Measurements from ENCODE around the gene IMMP2L. TPM values are rescaled to one million over a fixed set of nuclear protein-coding genes. Genes with fewer than 3 reads are reported as not detected.

Gene IMMP2L
- total and polyA plus RNA-seq, 2 donors (not counting 3 experiments of a cell fraction or from before 2014, with no cell fraction given) = 9.9 to 11.8 TPM

DNA sequence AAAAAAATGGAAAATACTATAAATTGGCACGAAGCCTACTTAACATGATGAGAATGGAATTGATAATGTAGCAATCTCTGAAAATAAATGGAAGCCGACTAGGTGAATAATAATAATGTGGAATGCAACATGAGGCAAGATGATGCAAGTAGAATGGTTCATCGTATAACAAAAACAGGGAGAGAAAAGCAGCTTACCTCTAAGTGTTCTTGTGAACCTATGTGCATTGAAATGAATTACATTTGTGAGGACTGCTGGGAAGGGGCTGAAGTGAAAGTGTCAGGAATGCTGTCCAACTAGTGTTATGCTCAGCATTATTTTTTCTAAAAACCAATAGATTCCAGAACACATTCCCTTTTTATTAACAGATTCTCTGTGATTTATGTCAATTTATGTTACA, 912.0 kb downstream of the IMMP2L start:
- Histone ChIP-seq H2AFZ (ENCODE audit: low read depth, low read length) (no peak overlapping the region), H3K27me3 (ENCODE audit: control insufficient read depth in 2 of 2, insufficient read depth in 2 of 2, low read length in 2 of 2) (no peaks in the 10 kb centered on the region), H3K9me3 (replicated peaks; ENCODE audit: control insufficient read depth, insufficient read depth, low read length) (no peaks in the 10 kb centered on the region), H4K20me1 (replicated peaks; ENCODE audit: control insufficient read depth, extremely low read depth, insufficient read depth, low read length) (no peaks in the 10 kb centered on the region), H3K4me2 (ENCODE audit: insufficient read depth, low read length) (no peak overlapping the region), H3K4me3 (replicated peaks in 1 of 3; ENCODE audit: insufficient read depth in 1 of 3, low read depth in 1 of 3, low read length in 3 of 3) (no peak overlapping the region), H3K27ac (ENCODE audit: insufficient read depth, low read depth, low read length) (no peak overlapping the region), H3K4me1 (ENCODE audit: control insufficient read depth, extremely low read depth, insufficient read depth, low read length) (no peaks in the 10 kb centered on the region), H3K36me3 (ENCODE audit: control insufficient read depth in 2 of 2, extremely low read depth in 1 of 2, insufficient read depth in 2 of 2, low read length in 2 of 2) (no peaks in the 10 kb centered on the region), H3K9ac (replicated peaks; ENCODE audit: extremely low read depth, insufficient read depth, low read length) (no peak overlapping the region), H3K79me2 (ENCODE audit: control insufficient read depth, insufficient read depth, low read length) (no peaks in the 10 kb centered on the region), H3K9me1 (replicated peaks; ENCODE audit: control insufficient read depth, extremely low read depth, insufficient read depth, low read length) (no peaks in the 10 kb centered on the region)
- TF ChIP-seq CTCF (IDR thresholded peaks at IDR 0.05; ENCODE audit: extremely low read depth in 1 of 2, insufficient read depth in 1 of 2, low read depth in 1 of 2, low read length in 2 of 2) (no peak), GATA2 (IDR thresholded peaks at IDR 0.05; ENCODE audit: insufficient read depth, insufficient read length, low read depth, low read length) (no peak), JUN (IDR thresholded peaks at IDR 0.05; ENCODE audit: borderline replicate concordance, insufficient read depth, insufficient read length, low read depth) (no peak), POLR2AphosphoS5 (IDR thresholded peaks at IDR 0.05; ENCODE audit: insufficient read depth, low read depth, low read length) (no peak), FOS (IDR thresholded peaks at IDR 0.05; ENCODE audit: borderline replicate concordance, insufficient read depth, low read length) (no peak), EZH2 (IDR thresholded peaks at IDR 0.05; ENCODE audit: borderline replicate concordance, low read depth, low read length, severe bottlenecking) (no peak), MYC (IDR thresholded peaks at IDR 0.05; ENCODE audit: low read depth, low read length) (no peak), POLR2A (IDR thresholded peaks at IDR 0.05; ENCODE audit: low read depth, low read length) (no peak)
- TF ChIP-seq, protein P1, sequence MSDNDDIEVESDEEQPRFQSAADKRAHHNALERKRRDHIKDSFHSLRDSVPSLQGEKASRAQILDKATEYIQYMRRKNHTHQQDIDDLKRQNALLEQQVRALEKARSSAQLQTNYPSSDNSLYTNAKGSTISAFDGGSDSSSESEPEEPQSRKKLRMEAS (IDR thresholded peaks at IDR 0.05; ENCODE audit: insufficient read depth, insufficient read length) = no peak
- CTCF ChIA-PET = no interaction called here
- no peak for FAIRE-seq
- no peak for DNase-seq (ENCODE audit: low read depth, low spot score)
- no TSS peak for BruUV-seq (replicated peaks)
- dilution Hi-C loops (cut with MboI; ENCODE audit: extremely low pct_ligation_motif_present, low sequenced_read_pairs) = no loop called here
- intact Hi-C loops (cut with micrococcal nuclease) = no loop called here
- POLR2A ChIA-PET = no interaction called here
